HG03280 (cell line): Measurements from ENCODE around the gene TNPO1.

ENCODE experiments used
- ATAC-seq: cut with Tn5 transposase; IDR thresholded peaks from one replicate; pipeline ENCODE4 v1.9.1; 2021; ENCODE audit warnings: mild to moderate bottlenecking, moderate library complexity; ENCODE audit not compliant: unreplicated experiment

TNPO1 gene

DNA sequence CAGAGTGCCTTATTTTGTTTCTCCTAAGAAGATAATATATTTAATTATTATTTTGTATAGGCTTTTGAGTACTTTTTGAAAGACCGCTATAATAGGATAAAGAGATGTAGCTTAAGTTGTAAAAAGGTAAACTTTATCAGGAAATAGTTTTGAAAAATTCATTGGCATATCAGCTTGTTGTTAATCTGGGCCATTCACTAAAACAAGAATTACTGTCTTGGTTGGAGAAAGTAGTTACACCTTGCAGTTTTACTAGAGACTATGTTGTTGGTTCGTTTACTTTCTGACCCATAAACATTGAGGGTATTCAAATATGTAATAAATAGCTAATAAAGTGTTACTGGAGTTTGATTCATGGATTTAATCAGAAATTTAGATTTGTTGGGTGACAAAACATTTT lies 33.7 kb downstream of the TNPO1 start:
- no peak for ATAC-seq

- ATAC-seq: no peak
These were observed 35.9 kb downstream of the TNPO1 start for GRCh38 chr5:72852356-72852755.

GRCh38 chr5:72854419-72854818 lies 38.0 kb downstream of the TNPO1 start:
- ATAC-seq: no peak

GRCh38 chr5:72855821-72856220 lies 39.4 kb downstream of the TNPO1 start:
- ATAC-seq: no peak

DNA sequence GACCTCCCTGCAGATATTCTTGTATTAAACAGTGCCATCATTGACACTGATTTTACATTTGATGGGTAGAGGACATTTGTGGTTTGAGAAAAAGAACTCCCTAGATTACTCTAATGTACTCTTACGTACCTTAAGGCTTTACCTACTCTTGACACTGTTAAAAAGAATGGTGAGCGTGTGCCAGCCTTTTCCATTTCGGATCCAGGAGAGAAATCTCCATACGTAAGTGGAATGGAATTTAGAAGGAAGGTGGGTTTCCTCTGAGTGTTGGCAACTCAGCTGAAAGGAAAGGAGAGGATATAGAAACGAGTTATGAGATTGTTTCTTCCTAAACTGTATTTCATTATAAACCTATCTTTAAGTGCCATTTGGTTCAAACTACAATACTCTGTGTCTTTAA lies 40.9 kb downstream of the TNPO1 start:
- ATAC-seq: no peak

- ATAC-seq: no peak
These were observed 42.7 kb downstream of the TNPO1 start for GRCh38 chr5:72859127-72859526.

DNA sequence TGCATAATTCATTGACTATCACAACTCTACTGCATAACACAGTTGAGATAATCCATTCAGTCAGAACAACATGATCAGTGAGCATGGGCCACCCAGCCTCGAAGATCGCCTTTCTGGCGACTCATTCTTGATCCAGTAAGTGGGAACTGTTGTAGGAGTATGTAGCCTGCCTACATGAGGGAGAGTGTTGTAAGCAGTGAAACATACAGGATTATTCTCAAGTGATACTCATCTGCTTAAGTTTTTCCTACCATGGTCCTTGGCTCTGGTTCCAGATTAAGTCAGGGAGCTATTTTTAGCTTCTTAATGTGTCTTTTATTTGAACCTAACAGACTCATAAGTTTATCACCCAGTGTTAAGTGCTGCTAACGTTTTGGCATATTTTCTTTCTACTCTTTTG lies 44.0 kb downstream of the TNPO1 start:
- no peak for ATAC-seq

DNA sequence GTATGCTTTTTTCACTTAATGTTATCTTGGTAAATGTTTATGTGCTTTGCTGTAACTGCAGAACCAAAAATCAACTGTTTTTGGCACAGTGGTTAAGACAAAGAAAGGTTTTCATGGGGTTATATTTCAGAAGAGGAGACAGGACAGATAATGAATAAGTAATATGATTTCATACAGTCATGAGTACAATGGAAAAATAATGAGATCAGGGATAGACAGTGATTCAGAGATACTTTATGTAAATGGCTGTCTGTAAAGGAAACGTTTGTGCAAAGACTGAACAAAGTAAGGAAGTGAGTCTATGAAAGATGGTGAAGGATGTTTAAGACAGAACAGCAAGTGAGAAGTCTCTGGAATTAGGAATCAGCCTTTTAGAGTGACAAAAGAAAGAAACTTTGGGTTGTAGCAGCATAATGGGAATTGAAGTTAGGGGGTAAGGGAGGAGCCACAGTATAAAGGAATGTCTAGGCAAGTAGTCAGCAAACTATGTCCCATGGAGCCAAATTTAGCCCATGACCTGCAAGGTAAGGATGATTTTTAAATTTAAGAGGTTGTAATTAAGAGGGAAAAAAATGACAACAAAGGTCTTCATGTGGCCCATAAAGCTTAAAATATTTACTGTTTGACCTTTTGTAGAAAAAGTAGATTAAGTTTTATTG lies 55.0 kb downstream of the TNPO1 start:
- ATAC-seq: no peak

DNA sequence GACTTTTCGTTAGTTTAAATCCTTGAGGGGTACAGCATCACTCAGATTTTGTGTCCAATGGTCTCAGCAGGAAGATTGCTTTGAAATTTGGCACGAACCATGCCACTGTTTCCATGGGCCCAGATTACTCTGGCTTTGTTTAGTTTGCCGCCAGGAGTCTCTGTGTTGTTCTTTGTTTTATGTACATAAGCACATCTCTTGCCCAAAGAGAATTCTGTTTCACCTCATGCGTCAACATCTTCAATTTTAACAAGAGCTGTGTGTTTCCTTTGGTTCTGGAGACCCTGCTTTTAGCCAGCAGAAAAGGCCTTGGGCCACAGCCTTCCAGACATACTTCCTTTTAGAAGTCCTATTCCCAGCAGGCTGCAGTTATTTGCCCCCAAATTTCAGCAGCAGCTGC lies 62.4 kb downstream of the TNPO1 start:
- ATAC-seq: no peak

GRCh38 chr5:72882989-72883388 lies 66.5 kb downstream of the TNPO1 start:
- no peak for ATAC-seq

- ATAC-seq: no peak
These were observed 67.4 kb downstream of the TNPO1 start for GRCh38 chr5:72883850-72884249.

DNA sequence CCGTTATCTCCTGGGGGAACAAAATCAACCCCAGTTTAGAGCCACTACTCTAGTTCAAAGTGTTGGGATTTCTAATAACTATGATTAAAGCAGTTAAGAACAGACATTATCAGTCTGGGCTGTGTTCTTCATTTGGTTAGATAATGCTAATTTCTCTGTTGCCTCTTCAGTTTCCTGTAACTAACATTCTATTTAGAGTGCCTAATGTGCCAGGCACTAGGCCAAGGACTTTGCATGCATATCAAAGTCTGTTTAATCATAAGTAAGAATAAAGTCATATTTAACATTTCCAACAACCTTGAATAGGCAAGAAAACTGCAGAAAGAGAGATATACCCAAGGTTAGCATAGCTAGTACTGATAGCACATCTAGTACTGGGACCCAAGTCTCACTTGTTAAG lies 68.4 kb downstream of the TNPO1 start:
- no peak for ATAC-seq

DNA sequence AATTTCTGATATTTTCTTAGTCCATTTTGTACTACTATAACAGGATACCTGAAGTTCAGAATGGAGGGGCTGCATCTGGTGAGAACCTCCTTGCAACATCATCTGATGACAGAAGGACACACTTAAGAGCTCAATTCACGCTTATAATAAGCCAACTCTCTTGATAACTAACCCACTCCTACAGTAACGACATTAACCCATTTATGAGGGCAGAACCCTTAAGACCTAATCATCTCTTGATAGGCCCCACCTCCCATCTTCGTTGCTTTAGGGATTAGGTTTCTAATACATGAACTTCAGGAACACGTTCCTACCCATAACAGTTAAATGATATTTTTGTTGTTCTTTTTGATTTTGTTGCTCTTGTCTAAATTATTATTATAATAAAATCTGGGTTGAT lies 69.4 kb downstream of the TNPO1 start:
- ATAC-seq: no peak

- no peak for ATAC-seq
These were observed 72.1 kb downstream of the TNPO1 start for GRCh38 chr5:72888595-72888994.

DNA sequence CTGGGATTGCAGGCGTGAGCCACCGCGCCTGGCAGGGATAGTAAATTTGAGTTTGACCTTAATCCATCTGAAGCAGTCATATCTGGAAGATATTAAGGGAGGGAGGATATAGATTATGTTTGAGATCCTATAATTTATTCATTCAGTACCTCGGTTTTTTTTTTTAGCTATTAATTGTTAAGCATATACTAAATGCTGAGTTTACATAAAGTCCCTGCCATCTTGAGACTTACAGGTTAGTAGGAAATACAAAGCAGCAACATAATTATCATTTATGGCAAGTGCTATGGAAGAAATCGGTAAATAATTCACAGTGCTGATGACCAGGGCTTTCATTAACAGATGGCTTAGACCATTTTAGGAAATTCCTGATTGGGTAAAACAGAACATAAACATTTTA lies 72.9 kb downstream of the TNPO1 start:
- ATAC-seq: no peak

DNA sequence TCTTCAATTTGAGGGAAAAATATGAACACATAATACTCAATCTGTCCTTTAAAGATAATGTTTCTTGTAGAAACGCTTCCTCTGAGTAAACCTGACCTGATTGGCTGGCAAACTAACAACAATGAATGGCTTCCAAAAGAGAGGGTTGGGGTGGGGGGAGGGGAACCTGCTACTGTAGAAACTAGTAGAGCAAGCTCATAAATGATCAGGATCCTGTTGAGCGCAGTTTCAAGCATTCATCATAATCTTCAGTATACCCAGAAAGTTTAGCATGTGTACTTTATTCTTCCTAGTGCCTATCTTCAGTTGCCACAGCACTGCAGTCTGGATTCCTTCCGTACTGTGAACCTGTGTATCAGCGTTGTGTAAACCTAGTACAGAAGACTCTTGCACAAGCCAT lies 76.4 kb downstream of the TNPO1 start:
- no peak for ATAC-seq

DNA sequence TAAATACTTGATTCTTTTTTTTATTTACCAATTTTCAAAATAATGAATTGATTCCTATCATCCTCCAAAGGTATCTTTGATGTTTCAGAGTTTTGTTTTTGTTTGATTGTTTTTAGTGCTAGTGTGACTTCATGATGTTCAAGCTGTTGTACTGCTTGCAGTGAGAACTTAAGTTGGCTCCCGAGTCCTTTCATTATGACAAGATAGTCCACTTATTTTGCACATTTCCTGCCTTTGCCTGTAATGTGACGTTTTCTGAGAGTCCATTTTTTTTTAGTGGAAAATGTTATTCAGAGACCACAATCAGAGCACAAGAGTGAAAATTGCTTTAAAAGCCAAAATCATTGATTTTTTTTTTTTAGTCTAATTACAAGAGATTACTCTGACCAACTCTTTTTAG lies 79.3 kb downstream of the TNPO1 start:
- ATAC-seq: no peak

- no peak for ATAC-seq
These were observed 90.3 kb downstream of the TNPO1 start for GRCh38 chr5:72906806-72907205.

DNA sequence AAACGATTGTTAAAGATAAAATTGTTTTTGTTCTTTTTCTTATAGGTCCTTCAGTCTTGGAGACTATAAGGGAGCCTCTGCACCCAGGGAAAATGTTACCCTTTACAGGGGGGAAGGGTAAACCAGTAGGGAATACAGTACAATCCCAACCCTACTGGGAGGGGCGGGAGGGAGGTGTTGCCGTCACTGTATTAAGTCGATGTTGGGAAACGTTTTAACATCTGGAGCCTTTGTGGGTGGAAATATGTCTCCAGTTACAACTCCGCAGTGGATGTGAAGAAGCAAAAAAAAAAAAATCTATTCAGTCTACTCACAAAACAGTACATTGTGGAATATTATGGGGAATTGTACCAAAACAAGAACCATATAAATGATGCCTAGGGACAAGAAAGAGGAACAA lies 92.2 kb downstream of the TNPO1 start:
- no peak for ATAC-seq

DNA sequence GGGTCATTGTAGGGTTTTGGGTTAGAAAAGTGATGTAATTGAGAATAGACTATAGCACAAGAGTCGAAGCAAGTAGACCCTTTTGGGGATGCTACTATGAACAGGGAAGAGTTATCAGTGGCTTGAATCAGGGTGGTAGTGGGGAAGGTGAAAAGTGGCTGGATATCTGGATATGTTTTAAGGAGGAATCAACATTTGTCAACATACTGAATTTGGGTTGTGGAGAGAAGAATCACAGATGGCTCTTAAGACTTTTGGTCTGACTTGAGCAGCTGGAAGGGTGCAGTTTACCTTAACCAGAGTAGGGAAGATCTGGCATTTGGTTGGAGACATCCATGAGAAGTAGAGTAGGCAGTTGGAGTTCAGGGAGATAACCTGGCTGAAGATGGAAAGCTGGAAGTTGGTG lies 100.9 kb downstream of the TNPO1 start:
- no peak for ATAC-seq

DNA sequence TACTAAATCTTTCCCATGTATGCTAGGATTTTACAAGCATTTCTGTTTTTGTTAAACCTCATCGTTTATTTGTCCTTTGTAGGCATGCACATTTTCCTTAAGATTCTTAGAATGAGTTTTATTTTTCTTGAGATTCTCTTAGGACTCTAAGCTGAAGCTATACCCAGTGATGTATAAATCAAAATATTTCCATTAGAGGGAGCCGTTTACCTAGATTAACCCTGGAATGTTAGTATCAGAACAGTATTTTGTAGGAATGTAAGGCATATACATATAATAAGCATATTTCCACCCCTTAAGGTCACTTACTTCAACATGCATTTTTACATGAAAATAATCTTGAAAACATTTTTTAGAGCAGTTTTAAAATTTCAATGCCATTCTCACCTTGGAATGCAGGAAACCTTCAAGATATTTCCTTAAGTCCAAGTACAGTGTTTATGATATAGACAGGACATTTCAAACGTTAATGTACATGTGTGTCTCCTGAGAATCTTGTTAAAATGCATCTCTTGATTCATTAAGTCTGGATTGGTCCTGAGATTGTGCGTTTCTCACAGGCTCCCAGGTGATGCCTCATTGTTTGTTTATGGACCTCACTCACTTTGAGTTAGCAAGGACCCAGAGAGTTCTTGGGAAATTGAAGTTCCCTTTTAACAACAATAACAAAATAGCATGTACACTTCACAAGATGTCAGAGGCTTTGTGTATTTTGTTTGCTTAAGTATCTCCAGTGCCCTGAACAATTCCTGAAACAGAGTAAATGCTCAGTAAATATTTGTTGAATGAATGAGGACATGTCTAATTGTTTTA lies 104.4 kb downstream of the TNPO1 start:
- ATAC-seq: no peak

GRCh38 chr5:72921886-72922285 lies 105.4 kb downstream of the TNPO1 start:
- no peak for ATAC-seq

DNA sequence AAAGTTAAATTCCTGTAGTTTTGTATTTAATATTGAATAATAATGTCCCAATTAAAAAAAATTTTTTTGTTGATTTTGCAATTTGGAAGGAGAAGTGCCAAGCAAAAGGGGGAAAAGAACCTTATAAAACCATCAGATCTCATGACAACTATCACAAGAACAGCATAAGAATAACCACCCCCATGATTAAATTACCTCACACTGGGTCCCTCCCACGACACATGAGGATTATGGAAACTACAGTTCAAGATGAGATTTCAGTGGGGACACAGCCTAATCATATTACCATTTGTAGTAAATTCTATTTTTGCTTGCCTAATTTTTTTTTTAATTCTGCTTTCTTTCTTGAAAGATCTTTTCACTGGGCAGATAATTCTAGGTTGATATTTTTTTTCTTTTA lies 106.0 kb downstream of the TNPO1 start:
- ATAC-seq: no peak
